Endothelial cell of umbilical vein (primary cell): ENCODE measurements around the gene HMGCS1. TPM values are rescaled to one million over a fixed set of nuclear protein-coding genes. Genes with fewer than 3 reads are reported as not detected.

Source experiments
- BruUV-seq: library from RNA; stranded (reverse); fragments of 400-500 nt; replicated peaks from 2 replicates; lab custom pipeline; 2021; lab: Mats Ljungman, UMichigan
- CTCF ChIA-PET: fragments of 300-600, 350-600 bp; sonication (Branson Sonifier 250); formaldehyde crosslinking; loops from one replicate; lab custom pipeline; 2021; ENCODE audit warnings: antibody characterized with exemption, inconsistent platforms; lab: Charles Lee
- POLR2A ChIA-PET: fragments of 300-600, 350-600 bp; sonication (Branson Sonifier 250); formaldehyde crosslinking; loops from one replicate; lab custom pipeline; 2021; ENCODE audit warnings: antibody characterized with exemption, inconsistent platforms; lab: Charles Lee
- DNase-seq: peaks from one replicate; pipeline ENCODE4 v3.0.0-alpha.2; 2011; ENCODE audit warnings: low read depth, low spot score
- FAIRE-seq: peaks from 2 replicates; lab custom pipeline; 2011; peaks lifted over from hg19 to GRCh38; lab: Jason Lieb, UNC
- H2AFZ ChIP-seq: 2 replicates; pipeline ENCODE4 v1.6.0; 2012; ENCODE audit warnings: low read depth, low read length, control low read depth, inconsistent platforms
- H3K27ac ChIP-seq: 2 replicates; pipeline ENCODE4 v1.5.1; 2011; ENCODE audit warnings: low read depth, mild to moderate bottlenecking, control low read depth, low read length, moderate library complexity; ENCODE audit not compliant: insufficient read depth
- H3K27me3 ChIP-seq, 2 experiments: 2 replicates each; pipeline versions ENCODE4 v1.6.0 to v1.6.1; 2011; ENCODE audit warnings: low read length in 2 of 2, mixed read lengths in 1 of 2; ENCODE audit not compliant: control insufficient read depth in 2 of 2, insufficient read depth in 2 of 2
- H3K36me3 ChIP-seq, 2 experiments: 2 replicates in 1 of 2; 3 replicates in 1 of 2; pipeline ENCODE4 v1.5.1; 2011; ENCODE audit warnings: low read length in 2 of 2, mild to moderate bottlenecking in 1 of 2, moderate library complexity in 1 of 2; ENCODE audit not compliant: control insufficient read depth in 2 of 2, insufficient read depth in 2 of 2; ENCODE audit errors: extremely low read depth in 1 of 2
- H3K4me1 ChIP-seq: 3 replicates; pipeline ENCODE4 v1.5.1; 2011; ENCODE audit warnings: mild to moderate bottlenecking, low read length; ENCODE audit not compliant: control insufficient read depth, insufficient read depth; ENCODE audit errors: extremely low read depth
- H3K4me2 ChIP-seq: 2 replicates; pipeline ENCODE4 v1.6.1; 2011; ENCODE audit warnings: low read length, control low read depth, mixed read lengths; ENCODE audit not compliant: insufficient read depth
- H3K4me3 ChIP-seq, 3 experiments: fragments of 200-600 bp in 1 of 3; sonication (generic), shearing (Covaris generic) in 1 of 3; replicated peaks in 1 of 3; 2 replicates each; pipeline ENCODE4 v1.5.1; 2011 to 2016; ENCODE audit warnings: control low read depth in 3 of 3, low read length in 3 of 3, mild to moderate bottlenecking in 2 of 3, inconsistent platforms in 1 of 3, low read depth in 1 of 3, moderate library complexity in 1 of 3; ENCODE audit not compliant: insufficient read depth in 1 of 3
- H3K79me2 ChIP-seq: 2 replicates; pipeline ENCODE4 v1.6.0; 2012; ENCODE audit warnings: low read length, inconsistent platforms; ENCODE audit not compliant: control insufficient read depth, insufficient read depth
- H3K9ac ChIP-seq: replicated peaks from 2 replicates; pipeline ENCODE3; 2011; ENCODE audit warnings: low read length, control low read depth; ENCODE audit not compliant: insufficient read depth; ENCODE audit errors: extremely low read depth
- H3K9me1 ChIP-seq: replicated peaks from 3 replicates; pipeline ENCODE4 v1.6.0; 2011; ENCODE audit warnings: mild to moderate bottlenecking, low read length; ENCODE audit not compliant: control insufficient read depth, insufficient read depth; ENCODE audit errors: extremely low read depth
- H3K9me3 ChIP-seq: replicated peaks from 2 replicates; pipeline ENCODE4 v1.5.1; 2012; ENCODE audit warnings: low read length, inconsistent platforms; ENCODE audit not compliant: control insufficient read depth, insufficient read depth
- H4K20me1 ChIP-seq: replicated peaks from 2 replicates; pipeline ENCODE3; 2011; ENCODE audit warnings: mild to moderate bottlenecking, low read length; ENCODE audit not compliant: control insufficient read depth, insufficient read depth; ENCODE audit errors: extremely low read depth
- EZH2 ChIP-seq: IDR thresholded peaks from 2 replicates; pipeline ENCODE4 v1.6.1; 2012; ENCODE audit warnings: borderline replicate concordance, low read depth, mild to moderate bottlenecking, moderate library complexity, low read length, inconsistent platforms; ENCODE audit not compliant: severe bottlenecking
- FOS ChIP-seq: IDR thresholded peaks from 2 replicates; pipeline ENCODE4 v1.6.1; 2011; ENCODE audit warnings: mild to moderate bottlenecking, low read length, moderate library complexity, borderline replicate concordance; ENCODE audit not compliant: insufficient read depth
- GATA2 ChIP-seq: IDR thresholded peaks from 2 replicates; pipeline ENCODE4 v1.7.0; 2011; ENCODE audit warnings: low read depth, mild to moderate bottlenecking, moderate library complexity, mixed read lengths, low read length; ENCODE audit not compliant: insufficient read length, insufficient read depth
- JUN ChIP-seq: IDR thresholded peaks from 2 replicates; pipeline ENCODE4 v1.6.1; 2011; ENCODE audit warnings: borderline replicate concordance, low read depth; ENCODE audit not compliant: insufficient read length, insufficient read depth
- MAX ChIP-seq: IDR thresholded peaks from 2 replicates; pipeline ENCODE4 v1.6.1; 2011; ENCODE audit not compliant: insufficient read depth, insufficient read length
- MYC ChIP-seq: IDR thresholded peaks from one replicate; pipeline ENCODE4 v1.6.1; 2011; ENCODE audit warnings: mild to moderate bottlenecking, low read depth, low read length
- POLR2A ChIP-seq: IDR thresholded peaks from 2 replicates; pipeline ENCODE4 v1.6.1; 2012; ENCODE audit warnings: low read depth, mild to moderate bottlenecking, control low read depth, low read length
- POLR2AphosphoS5 ChIP-seq: IDR thresholded peaks from 2 replicates; pipeline ENCODE4 v1.6.1; 2012; ENCODE audit warnings: low read depth, mild to moderate bottlenecking, control low read depth, low read length, moderate library complexity; ENCODE audit not compliant: insufficient read depth
- dilution Hi-C: fragments of 300-500 bp; cut with MboI; formaldehyde crosslinking; loops from one replicate; pipeline ENCODE4 v1.15.0; 2019; ENCODE audit warnings: low sequenced_read_pairs; ENCODE audit not compliant: extremely low pct_ligation_motif_present
- intact Hi-C: fragments of 100-400 bp; cut with micrococcal nuclease; formaldehyde crosslinking; loops from one replicate; pipeline ENCODE4 v1.10.0; 2022
- polyA plus RNA-seq, 4 experiments: library from polyadenylated mRNA; depleted of rRNA in 3 of 4; stranded (reverse) in 3 of 4; unstranded in 1 of 4; fragments of >200 nt; gene quantifications; 2 replicates each; pipeline versions ENCODE4 v1.2.1 to v1.2.3, GENCODE V29; 2011 to 2012; ENCODE audit warnings: missing spikeins in 1 of 4
- total RNA-seq: library from RNA; stranded (reverse); gene quantifications from 2 replicates; pipeline ENCODE4 v1.2.3, GENCODE V29; 2021
- TF ChIP-seq, protein P1 (sequence below), 2 donors: IDR thresholded peaks; 1 replicate in 1 of 2; 2 replicates in 1 of 2; pipeline ENCODE4 v1.5.1; 2011; ENCODE audit warnings: low read length in 2 of 2, mild to moderate bottlenecking in 2 of 2, moderate library complexity in 2 of 2, control low read depth in 1 of 2, inconsistent platforms in 1 of 2, low read depth in 1 of 2; ENCODE audit not compliant: insufficient read depth in 1 of 2; ENCODE audit errors: extremely low read depth in 1 of 2

Gene HMGCS1
- total and polyA plus RNA-seq, 2 donors (not counting 3 experiments of a cell fraction or from before 2014, with no cell fraction given), result 43.3 to 133 TPM

DNA sequence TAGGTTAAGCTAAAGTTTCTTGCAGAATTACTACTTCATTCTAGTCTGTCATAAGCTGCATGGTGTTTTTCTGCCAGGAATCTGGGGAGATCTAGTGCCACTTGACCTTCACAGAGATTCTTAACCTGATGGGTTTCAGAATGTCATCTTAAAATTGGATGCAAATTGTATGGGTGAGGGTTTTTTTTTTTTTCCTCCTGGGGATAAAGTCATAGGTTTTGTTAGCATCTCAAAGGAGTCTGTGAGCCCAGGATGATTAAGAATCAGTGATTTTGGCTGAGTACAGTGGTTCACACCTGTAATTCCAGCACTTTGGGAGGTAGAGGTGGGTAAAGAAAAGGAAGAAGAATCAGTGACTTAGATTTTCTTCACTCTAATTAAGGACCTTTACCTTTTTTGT is 69.9 kb downstream of the HMGCS1 start:
- no peak overlapping the region for H3K27ac ChIP-seq
- no peaks in the 10 kb centered on the region for H3K4me1 ChIP-seq
- POLR2A ChIA-PET, result no interaction called here
- H3K27me3 ChIP-seq, result peaks cover 3 to 8% of the 10 kb centered on the region in 2 experiments
- H3K9me3 ChIP-seq, result no peaks in the 10 kb centered on the region
- no peak overlapping the region for H3K4me3 ChIP-seq
- dilution Hi-C loops, result no loop called here
- no peak overlapping the region for H3K4me2 ChIP-seq
- no peak overlapping the region for H2AFZ ChIP-seq
- H3K9ac ChIP-seq, result no peak overlapping the region
- DNase-seq, result no peak
- intact Hi-C loops, result no loop called here
- CTCF ChIA-PET, result interaction anchor here (1.5 kb wide), 1 partner anchor 12 kb away, joined by 5 read pairs; no protein-coding TSS in a partner anchor
- no peaks in the 10 kb centered on the region for H4K20me1 ChIP-seq
- H3K36me3 ChIP-seq, result no peaks in the 10 kb centered on the region
- BruUV-seq, result no TSS peak
- no peaks in the 10 kb centered on the region for H3K9me1 ChIP-seq
- H3K79me2 ChIP-seq, result no peaks in the 10 kb centered on the region
- no peak for TF ChIP-seq JUN
- no peak for TF ChIP-seq MAX
- no peak for TF ChIP-seq GATA2
- TF ChIP-seq POLR2A, result no peak
- TF ChIP-seq, protein P1, sequence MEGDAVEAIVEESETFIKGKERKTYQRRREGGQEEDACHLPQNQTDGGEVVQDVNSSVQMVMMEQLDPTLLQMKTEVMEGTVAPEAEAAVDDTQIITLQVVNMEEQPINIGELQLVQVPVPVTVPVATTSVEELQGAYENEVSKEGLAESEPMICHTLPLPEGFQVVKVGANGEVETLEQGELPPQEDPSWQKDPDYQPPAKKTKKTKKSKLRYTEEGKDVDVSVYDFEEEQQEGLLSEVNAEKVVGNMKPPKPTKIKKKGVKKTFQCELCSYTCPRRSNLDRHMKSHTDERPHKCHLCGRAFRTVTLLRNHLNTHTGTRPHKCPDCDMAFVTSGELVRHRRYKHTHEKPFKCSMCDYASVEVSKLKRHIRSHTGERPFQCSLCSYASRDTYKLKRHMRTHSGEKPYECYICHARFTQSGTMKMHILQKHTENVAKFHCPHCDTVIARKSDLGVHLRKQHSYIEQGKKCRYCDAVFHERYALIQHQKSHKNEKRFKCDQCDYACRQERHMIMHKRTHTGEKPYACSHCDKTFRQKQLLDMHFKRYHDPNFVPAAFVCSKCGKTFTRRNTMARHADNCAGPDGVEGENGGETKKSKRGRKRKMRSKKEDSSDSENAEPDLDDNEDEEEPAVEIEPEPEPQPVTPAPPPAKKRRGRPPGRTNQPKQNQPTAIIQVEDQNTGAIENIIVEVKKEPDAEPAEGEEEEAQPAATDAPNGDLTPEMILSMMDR (IDR thresholded peaks at IDR 0.05; ENCODE audit: extremely low read depth in 1 of 2, insufficient read depth in 1 of 2, low read depth in 1 of 2, low read length in 2 of 2), result no peak
- TF ChIP-seq POLR2AphosphoS5, result no peak
- TF ChIP-seq MYC, result no peak
- no peak for TF ChIP-seq FOS
- TF ChIP-seq EZH2, result no peak
- FAIRE-seq, result no peak
